Body of pancreas (tissue), 4 donors: ENCODE results near the gene F10.

ENCODE experiments used
- POLR2A ChIP-seq, 3 donors: fragments of 450-650 bp; IDR thresholded peaks; one replicate each; pipeline ENCODE4 v1.6.1; 2016; ENCODE audit warnings: antibody characterized with exemption in 3 of 3, mild to moderate bottlenecking in 2 of 3
- TF ChIP-seq, protein P1 (sequence below), 7 experiments: fragments of 450-650 bp in 4 of 7; fragments of 200-600 bp in 3 of 7; sonication (generic) in 3 of 7; IDR thresholded peaks; one replicate each; pipeline ENCODE4 v1.5.1; 2016 to 2019; ENCODE audit warnings: antibody characterized with exemption in 7 of 7

DNA sequence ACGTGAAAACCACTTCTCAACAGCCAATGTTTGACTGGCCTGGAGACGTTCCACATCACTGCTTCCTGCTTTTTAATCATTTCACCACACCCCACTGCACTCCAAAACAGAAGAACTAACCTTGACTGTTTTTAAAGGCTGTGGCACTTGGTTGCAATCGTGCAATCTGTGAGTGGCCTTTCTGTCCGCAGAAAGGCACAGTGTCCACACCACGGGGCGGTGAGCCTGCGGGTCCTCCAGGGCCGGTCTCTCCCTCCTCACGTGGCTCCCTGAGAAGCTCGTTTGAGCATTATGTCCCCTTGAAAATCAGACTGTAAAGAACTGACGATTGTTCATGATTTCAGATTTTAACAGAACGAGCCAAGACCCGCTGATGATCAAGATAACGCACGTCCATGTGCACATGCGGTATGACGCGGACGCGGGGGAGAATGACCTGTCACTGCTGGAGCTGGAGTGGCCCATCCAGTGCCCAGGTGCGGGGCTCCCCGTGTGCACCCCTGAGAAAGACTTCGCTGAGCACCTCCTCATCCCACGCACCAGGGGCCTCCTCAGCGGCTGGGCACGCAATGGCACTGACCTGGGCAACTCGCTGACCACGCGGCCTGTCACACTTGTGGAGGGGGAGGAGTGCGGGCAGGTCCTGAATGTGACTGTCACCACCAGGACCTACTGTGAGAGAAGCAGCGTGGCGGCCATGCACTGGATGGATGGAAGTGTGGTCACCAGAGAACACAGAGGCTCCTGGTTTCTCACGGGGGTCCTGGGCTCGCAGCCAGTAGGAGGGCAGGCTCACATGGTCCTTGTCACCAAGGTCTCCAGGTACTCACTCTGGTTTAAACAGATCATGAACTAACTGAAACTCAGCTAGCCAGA lies 48.9 kb downstream of the F10 start:
- TF ChIP-seq, protein P1, sequence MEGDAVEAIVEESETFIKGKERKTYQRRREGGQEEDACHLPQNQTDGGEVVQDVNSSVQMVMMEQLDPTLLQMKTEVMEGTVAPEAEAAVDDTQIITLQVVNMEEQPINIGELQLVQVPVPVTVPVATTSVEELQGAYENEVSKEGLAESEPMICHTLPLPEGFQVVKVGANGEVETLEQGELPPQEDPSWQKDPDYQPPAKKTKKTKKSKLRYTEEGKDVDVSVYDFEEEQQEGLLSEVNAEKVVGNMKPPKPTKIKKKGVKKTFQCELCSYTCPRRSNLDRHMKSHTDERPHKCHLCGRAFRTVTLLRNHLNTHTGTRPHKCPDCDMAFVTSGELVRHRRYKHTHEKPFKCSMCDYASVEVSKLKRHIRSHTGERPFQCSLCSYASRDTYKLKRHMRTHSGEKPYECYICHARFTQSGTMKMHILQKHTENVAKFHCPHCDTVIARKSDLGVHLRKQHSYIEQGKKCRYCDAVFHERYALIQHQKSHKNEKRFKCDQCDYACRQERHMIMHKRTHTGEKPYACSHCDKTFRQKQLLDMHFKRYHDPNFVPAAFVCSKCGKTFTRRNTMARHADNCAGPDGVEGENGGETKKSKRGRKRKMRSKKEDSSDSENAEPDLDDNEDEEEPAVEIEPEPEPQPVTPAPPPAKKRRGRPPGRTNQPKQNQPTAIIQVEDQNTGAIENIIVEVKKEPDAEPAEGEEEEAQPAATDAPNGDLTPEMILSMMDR (IDR thresholded peaks at IDR 0.05), result no peak
- no peak for TF ChIP-seq POLR2A (IDR thresholded peaks at IDR 0.05)
